OCI-LY3 (cell line): ENCODE data around the gene DNAAF5.

ENCODE experiments used
- CTCF ChIP-seq: fragments of 200-600, 300-600 bp; sonication (generic); IDR thresholded peaks from 2 replicates; pipeline ENCODE4 v1.5.1; 2014; ENCODE audit warnings: antibody characterized with exemption, low read length, low read depth
- EZH2phosphoT487 ChIP-seq: fragments of 200-600 bp; shearing (Covaris generic); IDR thresholded peaks from 2 replicates; pipeline ENCODE4 v1.6.1; 2018; ENCODE audit warnings: antibody characterized with exemption, mixed run types, low read depth

GRCh38 chr7:734808-735207, 8.3 kb downstream of the DNAAF5 start:
- TF ChIP-seq CTCF (no peak), EZH2phosphoT487 (no peak)
